Gastroesophageal sphincter (tissue), 4 donors: ENCODE measurements around the gene SLC25A21. TPM values are rescaled to one million over a fixed set of nuclear protein-coding genes. Genes with fewer than 3 reads are reported as not detected.

Experiments
- ATAC-seq: fragments of 150-250 bp; one replicate; pipeline ENCODE4 v1.9.1; 2016; ENCODE audit warnings: mild to moderate bottlenecking, moderate library complexity
- H3K27ac ChIP-seq, 4 donors: fragments of 200-600 bp; sonication (generic) in 3 of 4; 1 replicate in 3 of 4; 2 replicates in 1 of 4; pipeline ENCODE4 v1.5.1; 2016 to 2019
- H3K27me3 ChIP-seq: fragments of 200-600 bp; sonication (generic); one replicate; pipeline ENCODE4 v1.5.1; 2019
- H3K36me3 ChIP-seq, 2 donors: fragments of 200-600 bp; sonication (generic); one replicate each; pipeline ENCODE4 v1.5.1; 2019; ENCODE audit warnings: control low read depth in 1 of 2
- H3K4me1 ChIP-seq, 3 donors: fragments of 200-600 bp; sonication (generic); 1 replicate in 2 of 3; 2 replicates in 1 of 3; pipeline ENCODE4 v1.5.1; 2016 to 2019; ENCODE audit warnings: control low read depth in 2 of 3
- H3K4me3 ChIP-seq, 2 donors: fragments of 200-600 bp; sonication (generic); one replicate each; pipeline ENCODE4 v1.5.1; 2019; ENCODE audit warnings: mild to moderate bottlenecking in 1 of 2, moderate library complexity in 1 of 2
- H3K9me3 ChIP-seq, 3 donors: fragments of 200-600 bp; sonication (generic); one replicate each; pipeline ENCODE4 v1.5.1; 2017 to 2019; ENCODE audit warnings: control low read depth in 2 of 3
- EP300 ChIP-seq: sonication (generic); formaldehyde crosslinking; IDR thresholded peaks from one replicate; pipeline ENCODE4 v1.6.1; 2017; ENCODE audit warnings: antibody characterized with exemption, mild to moderate bottlenecking
- POLR2A ChIP-seq, 2 donors: fragments of 450-650 bp; IDR thresholded peaks; one replicate each; pipeline ENCODE4 v1.6.1; 2017; ENCODE audit warnings: antibody characterized with exemption in 2 of 2, mild to moderate bottlenecking in 2 of 2, moderate library complexity in 1 of 2
- POLR2AphosphoS5 ChIP-seq: sonication (generic); formaldehyde crosslinking; IDR thresholded peaks from one replicate; pipeline ENCODE4 v1.6.1; 2017; ENCODE audit warnings: antibody characterized with exemption
- WGBS, 2 donors: methylation state at CpG; one replicate each; pipeline ENCODE4 v1.1.5; 2018; ENCODE audit warnings: low coverage in 1 of 2; 5-methylcytosine and 5-hydroxymethylcytosine counted together
- total RNA-seq, 4 donors: library from RNA; depleted of rRNA; stranded (reverse); fragments of >200 nt; gene quantifications; one replicate each; pipeline ENCODE4 v1.1.0, GENCODE V29; 2016
- TF ChIP-seq, protein P1 (sequence below), 4 experiments: fragments of 200-600 bp in 2 of 4; fragments of 450-650 bp in 2 of 4; sonication (generic) in 1 of 4; IDR thresholded peaks; one replicate each; pipeline ENCODE4 v1.5.1; 2017 to 2019; ENCODE audit warnings: antibody characterized with exemption in 4 of 4, mild to moderate bottlenecking in 2 of 4, moderate library complexity in 2 of 4

The SLC25A21 gene
- total RNA-seq, 4 donors from 2014 or later, result 0.40 to 1.5 (median 1.3) TPM

DNA sequence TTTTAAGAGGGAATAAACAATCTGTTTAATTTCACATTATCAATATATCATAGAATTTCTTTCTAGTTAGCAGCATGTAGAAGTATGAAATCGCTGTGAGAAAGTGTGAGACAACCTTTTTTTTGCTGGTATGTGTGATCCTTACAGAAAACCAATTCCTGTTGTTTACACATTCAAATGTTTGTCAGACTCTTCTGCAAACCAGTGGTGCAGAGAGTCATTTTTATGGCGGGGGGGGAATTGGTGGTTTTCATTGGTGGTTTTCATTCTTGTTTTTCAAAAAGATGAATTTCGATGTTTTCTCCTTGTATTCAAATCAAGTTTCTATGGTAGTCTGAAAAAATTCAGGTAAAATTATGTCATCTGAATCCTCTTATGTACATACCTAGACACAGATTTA lies 57.8 kb downstream of the SLC25A21 start:
- Histone ChIP-seq H3K4me3 (no peak overlapping the region), H3K27ac (no peak overlapping the region), H3K36me3 (no peaks in the 10 kb centered on the region), H3K4me1 (no peaks in the 10 kb centered on the region), H3K9me3 (peaks cover 0 to 12% (median 0%) of the 10 kb centered on the region in 3 donors), H3K27me3 (no peaks in the 10 kb centered on the region)
- TF ChIP-seq, protein P1, sequence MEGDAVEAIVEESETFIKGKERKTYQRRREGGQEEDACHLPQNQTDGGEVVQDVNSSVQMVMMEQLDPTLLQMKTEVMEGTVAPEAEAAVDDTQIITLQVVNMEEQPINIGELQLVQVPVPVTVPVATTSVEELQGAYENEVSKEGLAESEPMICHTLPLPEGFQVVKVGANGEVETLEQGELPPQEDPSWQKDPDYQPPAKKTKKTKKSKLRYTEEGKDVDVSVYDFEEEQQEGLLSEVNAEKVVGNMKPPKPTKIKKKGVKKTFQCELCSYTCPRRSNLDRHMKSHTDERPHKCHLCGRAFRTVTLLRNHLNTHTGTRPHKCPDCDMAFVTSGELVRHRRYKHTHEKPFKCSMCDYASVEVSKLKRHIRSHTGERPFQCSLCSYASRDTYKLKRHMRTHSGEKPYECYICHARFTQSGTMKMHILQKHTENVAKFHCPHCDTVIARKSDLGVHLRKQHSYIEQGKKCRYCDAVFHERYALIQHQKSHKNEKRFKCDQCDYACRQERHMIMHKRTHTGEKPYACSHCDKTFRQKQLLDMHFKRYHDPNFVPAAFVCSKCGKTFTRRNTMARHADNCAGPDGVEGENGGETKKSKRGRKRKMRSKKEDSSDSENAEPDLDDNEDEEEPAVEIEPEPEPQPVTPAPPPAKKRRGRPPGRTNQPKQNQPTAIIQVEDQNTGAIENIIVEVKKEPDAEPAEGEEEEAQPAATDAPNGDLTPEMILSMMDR (IDR thresholded peaks at IDR 0.05), result no peak
- no peak for TF ChIP-seq EP300
- TF ChIP-seq POLR2A (IDR thresholded peaks at IDR 0.05), result no peak
- no peak for TF ChIP-seq POLR2AphosphoS5
- no peak for ATAC-seq
- WGBS, 2 donors, result 85 to 90% methylated on average over 2 to 3 of the region's 3 CpGs

DNA sequence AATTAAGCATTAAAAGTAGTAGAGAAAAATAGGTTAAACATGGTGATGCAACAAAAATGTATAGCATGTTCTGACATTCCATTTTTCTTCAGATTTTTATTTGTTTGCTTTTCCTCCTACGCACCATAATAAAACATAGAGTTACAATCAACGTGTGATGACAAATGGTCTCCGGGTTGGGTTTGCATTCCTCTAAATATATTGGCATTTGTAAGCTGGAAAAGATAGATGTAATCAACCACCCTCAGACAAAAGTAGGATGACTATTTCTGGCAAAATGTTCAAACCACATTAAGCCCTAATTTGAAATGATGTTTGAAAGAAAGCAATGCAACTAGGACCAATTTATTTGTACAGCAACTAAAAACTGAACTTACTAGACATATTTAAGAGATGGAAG lies 58.4 kb downstream of the SLC25A21 start:
- peaks cover 0 to 11% (median 0%) of the 10 kb centered on the region in 3 donors for H3K9me3 ChIP-seq
- no peak overlapping the region for H3K4me3 ChIP-seq
- H3K4me1 ChIP-seq, result no peaks in the 10 kb centered on the region
- H3K27ac ChIP-seq, result no peak overlapping the region
- H3K36me3 ChIP-seq, result no peaks in the 10 kb centered on the region
- ATAC-seq, result no peak
- WGBS, 2 donors, result 65 to 78% methylated on average over 3 of the region's 3 CpGs
- TF ChIP-seq EP300 (no peak), POLR2AphosphoS5 (no peak), POLR2A (IDR thresholded peaks at IDR 0.05) (no peak)
- TF ChIP-seq, protein P1 (IDR thresholded peaks at IDR 0.05), result no peak
- H3K27me3 ChIP-seq, result no peaks in the 10 kb centered on the region

DNA sequence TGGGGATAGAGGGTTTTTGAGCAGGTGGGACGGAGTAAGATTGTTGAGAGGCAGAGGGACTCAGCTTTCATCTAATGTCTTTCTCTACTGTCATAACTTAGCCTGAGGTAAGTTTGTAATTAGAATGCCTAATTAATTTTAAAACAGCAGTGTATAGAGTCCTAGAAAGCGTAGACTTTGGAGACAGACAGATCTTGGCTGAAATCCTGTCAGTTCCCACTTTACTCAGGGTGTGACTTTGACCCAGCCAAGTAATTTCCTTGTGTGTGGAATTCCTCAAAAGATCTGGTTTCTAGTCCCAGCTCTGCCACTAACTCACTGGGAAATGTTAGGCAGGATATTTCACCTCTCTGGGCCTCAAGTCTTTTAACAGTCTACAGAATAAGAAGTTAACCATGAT lies 74.3 kb downstream of the SLC25A21 start:
- ATAC-seq, result no peak

DNA sequence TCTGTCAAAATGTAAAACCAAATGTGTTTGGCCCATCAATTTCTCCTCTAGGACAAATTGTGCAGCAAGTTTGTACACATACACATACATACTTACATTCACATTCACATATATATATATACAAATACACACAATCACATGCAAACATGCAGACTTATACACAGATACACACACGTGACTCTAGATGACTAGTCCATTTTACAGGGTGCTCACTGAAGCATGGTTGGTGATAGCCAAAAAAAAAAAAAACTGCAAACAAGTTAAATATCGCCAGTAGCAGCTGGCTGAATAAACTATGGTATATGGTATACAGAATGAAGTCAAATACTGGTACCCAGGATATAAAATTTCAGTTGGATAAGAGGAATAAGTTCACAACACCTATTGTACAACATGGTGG lies 77.9 kb downstream of the SLC25A21 start:
- H3K36me3 ChIP-seq, result no peaks in the 10 kb centered on the region
- TF ChIP-seq POLR2AphosphoS5, result no peak
- TF ChIP-seq EP300, result no peak
- no peak for TF ChIP-seq POLR2A (IDR thresholded peaks at IDR 0.05)
- TF ChIP-seq, protein P1 (IDR thresholded peaks at IDR 0.05), result no peak
- no peaks in the 10 kb centered on the region for H3K9me3 ChIP-seq
- H3K4me1 ChIP-seq, result no peaks in the 10 kb centered on the region
- no peak for ATAC-seq
- no peak overlapping the region for H3K27ac ChIP-seq
- no peak overlapping the region for H3K4me3 ChIP-seq
- 83 to 85% methylated on average over 2 of the region's 2 CpGs for WGBS, 2 donors
- no peaks in the 10 kb centered on the region for H3K27me3 ChIP-seq

More for the DNA sequence above, 74.3 kb downstream of the SLC25A21 start:
- TF ChIP-seq EP300, result no peak
- no peak for TF ChIP-seq POLR2AphosphoS5
- TF ChIP-seq POLR2A (IDR thresholded peaks at IDR 0.05), result no peak
- TF ChIP-seq, protein P1 (IDR thresholded peaks at IDR 0.05), result no peak
- H3K36me3 ChIP-seq, result no peaks in the 10 kb centered on the region
- H3K27ac ChIP-seq, result no peak overlapping the region
- 67 to 81% methylated on average over 2 of the region's 2 CpGs for WGBS, 2 donors
- no peaks in the 10 kb centered on the region for H3K27me3 ChIP-seq
- H3K9me3 ChIP-seq, result no peaks in the 10 kb centered on the region
- no peaks in the 10 kb centered on the region for H3K4me1 ChIP-seq
- no peak overlapping the region for H3K4me3 ChIP-seq

DNA sequence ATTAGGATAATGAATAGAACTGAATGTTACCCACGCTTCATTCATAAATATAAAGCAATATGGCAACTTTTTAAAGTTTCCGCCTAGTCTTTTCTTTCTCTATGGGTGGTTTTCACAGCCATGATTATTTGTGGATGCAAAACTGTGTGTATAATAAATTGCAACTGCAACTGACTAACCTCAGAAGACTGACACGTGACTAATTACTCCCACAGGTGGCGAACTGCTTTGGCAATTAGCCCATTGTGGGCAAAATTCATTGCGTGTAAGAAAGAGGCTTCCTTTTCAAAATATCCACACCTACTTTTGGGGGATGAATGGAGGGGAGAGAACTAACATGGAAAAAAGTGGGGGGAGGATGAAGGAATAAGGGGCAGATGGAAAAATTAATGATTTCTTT lies 79.0 kb downstream of the SLC25A21 start:
- Histone ChIP-seq H3K27me3 (no peaks in the 10 kb centered on the region), H3K36me3 (no peaks in the 10 kb centered on the region), H3K27ac (no peak overlapping the region), H3K9me3 (no peaks in the 10 kb centered on the region), H3K4me3 (no peak overlapping the region), H3K4me1 (no peaks in the 10 kb centered on the region)
- no peak for ATAC-seq
- TF ChIP-seq POLR2A (IDR thresholded peaks at IDR 0.05) (no peak), EP300 (no peak), POLR2AphosphoS5 (no peak)
- TF ChIP-seq, protein P1 (IDR thresholded peaks at IDR 0.05), result no peak
- WGBS, 2 donors, result 68 to 78% methylated on average over 5 of the region's 5 CpGs
